ENCODE results near the gene BAX. TPM values are rescaled to one million over a fixed set of nuclear protein-coding genes. Genes with fewer than 3 reads are reported as not detected.
A peak's percentile ranks its signal among the peaks of the same experiment; 100 is the strongest.

Gene BAX
- total and polyA plus RNA-seq, 9 of the 15 experiments (the other 6 are each of a cell fraction or from before 2014, with no cell fraction given), result 3.2 to 95.4 (median 44.5) TPM

GRCh38 chr19:48965806-48966540, 11.3 kb downstream of the BAX start (continued):
- no peak for TF ChIP-seq SMARCA5 (IDR thresholded peaks at IDR 0.05)
- TF ChIP-seq PTBP1 (IDR thresholded peaks at IDR 0.05; ENCODE audit: low read depth, low read length), result 0 out of 2 replicates have a peak, but pooled peaks have one; percentile 0
- no peak for TF ChIP-seq BACH1 (tag; IDR thresholded peaks at IDR 0.05)
- no peak for TF ChIP-seq LCOR (CRISPR knock-in tag; IDR thresholded peaks at IDR 0.05)
- peak in 1 of 2 experiments; percentile 3; a peak in 1 of 4 replicates for TF ChIP-seq SIN3A (IDR thresholded peaks at IDR 0.05; ENCODE audit: borderline replicate concordance in 2 of 2, control insufficient read depth in 1 of 2, low read depth in 2 of 2, low read length in 2 of 2)
- TF ChIP-seq, protein P1, sequence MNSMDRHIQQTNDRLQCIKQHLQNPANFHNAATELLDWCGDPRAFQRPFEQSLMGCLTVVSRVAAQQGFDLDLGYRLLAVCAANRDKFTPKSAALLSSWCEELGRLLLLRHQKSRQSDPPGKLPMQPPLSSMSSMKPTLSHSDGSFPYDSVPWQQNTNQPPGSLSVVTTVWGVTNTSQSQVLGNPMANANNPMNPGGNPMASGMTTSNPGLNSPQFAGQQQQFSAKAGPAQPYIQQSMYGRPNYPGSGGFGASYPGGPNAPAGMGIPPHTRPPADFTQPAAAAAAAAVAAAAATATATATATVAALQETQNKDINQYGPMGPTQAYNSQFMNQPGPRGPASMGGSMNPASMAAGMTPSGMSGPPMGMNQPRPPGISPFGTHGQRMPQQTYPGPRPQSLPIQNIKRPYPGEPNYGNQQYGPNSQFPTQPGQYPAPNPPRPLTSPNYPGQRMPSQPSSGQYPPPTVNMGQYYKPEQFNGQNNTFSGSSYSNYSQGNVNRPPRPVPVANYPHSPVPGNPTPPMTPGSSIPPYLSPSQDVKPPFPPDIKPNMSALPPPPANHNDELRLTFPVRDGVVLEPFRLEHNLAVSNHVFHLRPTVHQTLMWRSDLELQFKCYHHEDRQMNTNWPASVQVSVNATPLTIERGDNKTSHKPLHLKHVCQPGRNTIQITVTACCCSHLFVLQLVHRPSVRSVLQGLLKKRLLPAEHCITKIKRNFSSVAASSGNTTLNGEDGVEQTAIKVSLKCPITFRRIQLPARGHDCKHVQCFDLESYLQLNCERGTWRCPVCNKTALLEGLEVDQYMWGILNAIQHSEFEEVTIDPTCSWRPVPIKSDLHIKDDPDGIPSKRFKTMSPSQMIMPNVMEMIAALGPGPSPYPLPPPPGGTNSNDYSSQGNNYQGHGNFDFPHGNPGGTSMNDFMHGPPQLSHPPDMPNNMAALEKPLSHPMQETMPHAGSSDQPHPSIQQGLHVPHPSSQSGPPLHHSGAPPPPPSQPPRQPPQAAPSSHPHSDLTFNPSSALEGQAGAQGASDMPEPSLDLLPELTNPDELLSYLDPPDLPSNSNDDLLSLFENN (IDR thresholded peaks at IDR 0.05; ENCODE audit: low read depth in 2 of 2, low read length in 2 of 2), result peak in 1 of 2 experiments; percentile 21; a peak in 1 of 4 replicates
- TF ChIP-seq, protein P2, sequence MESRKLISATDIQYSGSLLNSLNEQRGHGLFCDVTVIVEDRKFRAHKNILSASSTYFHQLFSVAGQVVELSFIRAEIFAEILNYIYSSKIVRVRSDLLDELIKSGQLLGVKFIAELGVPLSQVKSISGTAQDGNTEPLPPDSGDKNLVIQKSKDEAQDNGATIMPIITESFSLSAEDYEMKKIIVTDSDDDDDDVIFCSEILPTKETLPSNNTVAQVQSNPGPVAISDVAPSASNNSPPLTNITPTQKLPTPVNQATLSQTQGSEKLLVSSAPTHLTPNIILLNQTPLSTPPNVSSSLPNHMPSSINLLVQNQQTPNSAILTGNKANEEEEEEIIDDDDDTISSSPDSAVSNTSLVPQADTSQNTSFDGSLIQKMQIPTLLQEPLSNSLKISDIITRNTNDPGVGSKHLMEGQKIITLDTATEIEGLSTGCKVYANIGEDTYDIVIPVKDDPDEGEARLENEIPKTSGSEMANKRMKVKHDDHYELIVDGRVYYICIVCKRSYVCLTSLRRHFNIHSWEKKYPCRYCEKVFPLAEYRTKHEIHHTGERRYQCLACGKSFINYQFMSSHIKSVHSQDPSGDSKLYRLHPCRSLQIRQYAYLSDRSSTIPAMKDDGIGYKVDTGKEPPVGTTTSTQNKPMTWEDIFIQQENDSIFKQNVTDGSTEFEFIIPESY (CRISPR knock-in tag; IDR thresholded peaks at IDR 0.05), result no peak
- no peak for TF ChIP-seq TFE3 (CRISPR knock-in tag; IDR thresholded peaks at IDR 0.05)
- TF ChIP-seq DPF2 (IDR thresholded peaks at IDR 0.05), result 0 out of 2 replicates have a peak, but pooled peaks have one; percentile 5
- no peak for TF ChIP-seq TCF3 (CRISPR knock-in tag; IDR thresholded peaks at IDR 0.05)
- no peak for TF ChIP-seq ZC3H11A (IDR thresholded peaks at IDR 0.05; ENCODE audit: low read depth, low read length)
- no peak for TF ChIP-seq SREBF1 (IDR thresholded peaks at IDR 0.05; ENCODE audit: borderline replicate concordance, low read depth, low read length)
- no peak for TF ChIP-seq KLF16 (IDR thresholded peaks at IDR 0.05)
- no peak for TF ChIP-seq ZZZ3 (IDR thresholded peaks at IDR 0.05)
- TF ChIP-seq DIDO1 (tag; IDR thresholded peaks at IDR 0.05; ENCODE audit: low read depth), result no peak
- TF ChIP-seq PHB (CRISPR knock-in tag; IDR thresholded peaks at IDR 0.05), result peak; percentile 86; the same call in 1 of the 2 replicates
- TF ChIP-seq HNRNPLL (IDR thresholded peaks at IDR 0.05; ENCODE audit: low read depth, low read length, poor library complexity, severe bottlenecking), result no peak
- no peak for TF ChIP-seq BMI1 (IDR thresholded peaks at IDR 0.05; ENCODE audit: low read length)
- no peak for TF ChIP-seq ZNF584 (CRISPR knock-in tag; IDR thresholded peaks at IDR 0.05; ENCODE audit: low read depth)
- TF ChIP-seq FOXA3 (CRISPR knock-in tag; conservative IDR thresholded peaks at IDR 0.05 in 1 of 2, IDR thresholded peaks at IDR 0.05 in 1 of 2), result no peak; a peak in 1 of 4 replicates
- no peak for TF ChIP-seq KLF13 (tag; IDR thresholded peaks at IDR 0.05; ENCODE audit: borderline replicate concordance, low read depth)
- TF ChIP-seq POLR3G (IDR thresholded peaks at IDR 0.05; ENCODE audit: extremely low read depth, insufficient read length, insufficient replicate concordance), result no peak
